OCI-LY7 (cell line): Measurements from ENCODE around the gene AFF3. TPM values are rescaled to one million over a fixed set of nuclear protein-coding genes. Genes with fewer than 3 reads are reported as not detected.

Experiments
- BruUV-seq: library from RNA; stranded (reverse); fragments of 400-500 nt; replicated peaks from 2 replicates; lab custom pipeline; 2021; lab: Mats Ljungman, UMichigan
- CTCF ChIA-PET: fragments of 300-600 bp; sonication (Branson Sonifier 250); formaldehyde crosslinking; loops from one replicate; lab custom pipeline; 2022; ENCODE audit warnings: antibody characterized with exemption; ENCODE audit not compliant: unreplicated experiment; lab: Charles Lee
- POLR2A ChIA-PET: fragments of 300-600 bp; sonication (Branson Sonifier 250); formaldehyde crosslinking; loops from one replicate; lab custom pipeline; 2022; ENCODE audit warnings: antibody characterized with exemption; lab: Charles Lee
- DNase-seq: peaks from one replicate; pipeline ENCODE4 v3.0.0-alpha.2; 2015; ENCODE audit warnings: low spot score
- H2AFZ ChIP-seq: fragments of 200-600 bp; sonication (generic), shearing (Covaris generic); 2 replicates; pipeline ENCODE4 v1.6.1; 2014; ENCODE audit warnings: mild to moderate bottlenecking, antibody characterized with exemption, low read length, moderate library complexity
- H3K27ac ChIP-seq: fragments of 200-600 bp; sonication (generic); 2 replicates; pipeline ENCODE4 v1.5.1; 2014; ENCODE audit warnings: mixed run types, low read depth, mild to moderate bottlenecking, moderate library complexity, low read length, inconsistent platforms; ENCODE audit not compliant: poor library complexity, severe bottlenecking
- H3K36me3 ChIP-seq: fragments of 200-600 bp; sonication (generic); 2 replicates; pipeline ENCODE4 v1.6.1; 2014; ENCODE audit warnings: mild to moderate bottlenecking, antibody characterized with exemption, low read length, moderate library complexity, mixed read lengths; ENCODE audit not compliant: insufficient read depth
- H3K4me1 ChIP-seq: fragments of 200-600 bp; sonication (generic); 2 replicates; pipeline ENCODE4 v1.5.1; 2014; ENCODE audit warnings: mild to moderate bottlenecking, low read length; ENCODE audit not compliant: insufficient read depth, poor library complexity, severe bottlenecking
- H3K4me2 ChIP-seq: fragments of 200-600 bp; sonication (generic); 2 replicates; pipeline ENCODE4 v1.6.1; 2014; ENCODE audit warnings: mild to moderate bottlenecking, low read length
- H3K4me3 ChIP-seq: fragments of 200-600 bp; sonication (generic); 2 replicates; pipeline ENCODE4 v1.5.1; 2014; ENCODE audit warnings: mild to moderate bottlenecking, low read depth, low read length; ENCODE audit not compliant: poor library complexity, severe bottlenecking
- H3K79me2 ChIP-seq: fragments of 200-600 bp; sonication (generic); 2 replicates; pipeline ENCODE4 v1.6.1; 2016; ENCODE audit warnings: low read depth, mild to moderate bottlenecking, low read length, moderate library complexity, mixed read lengths; ENCODE audit not compliant: insufficient read depth
- H3K9me2 ChIP-seq: fragments of 200-600 bp; sonication (generic); 2 replicates; pipeline ENCODE4 v1.6.1; 2016; ENCODE audit warnings: mild to moderate bottlenecking, low read length, mixed read lengths; ENCODE audit not compliant: insufficient read depth
- H3K9me3 ChIP-seq: fragments of 200-600 bp; sonication (generic); 2 replicates; pipeline ENCODE4 v1.6.1; 2014; ENCODE audit warnings: mild to moderate bottlenecking, mixed run types, low read length, mixed read lengths
- H4K20me1 ChIP-seq: fragments of 200-600 bp; sonication (generic); 2 replicates; pipeline ENCODE4 v1.6.1; 2014; ENCODE audit warnings: mild to moderate bottlenecking, antibody characterized with exemption, low read length, moderate library complexity, mixed read lengths; ENCODE audit not compliant: insufficient read depth
- EZH2phosphoT487 ChIP-seq: fragments of 200-600 bp; sonication (generic); IDR thresholded peaks from 2 replicates; pipeline ENCODE4 v1.6.1; 2018; ENCODE audit warnings: low read depth, borderline replicate concordance, mild to moderate bottlenecking, mixed run types, antibody characterized with exemption, low read length, moderate library complexity, mixed read lengths
- intact Hi-C: fragments of 100-400 bp; cut with micrococcal nuclease; formaldehyde crosslinking; loops from one replicate; pipeline ENCODE4 v1.10.0; 2022; ENCODE audit not compliant: unreplicated experiment
- total RNA-seq, 2 experiments: library from RNA; depleted of rRNA in 1 of 2; stranded (reverse); fragments of >200 nt in 1 of 2; shearing (Covaris generic) in 1 of 2; gene quantifications; 2 replicates each; pipeline ENCODE4 v1.2.3, GENCODE V29; 2014 to 2022
- TF ChIP-seq, protein P1 (sequence below): fragments of 200-600 bp; sonication (generic); conservative IDR thresholded peaks from 2 replicates; pipeline ENCODE4 v1.5.1; 2014; ENCODE audit warnings: mild to moderate bottlenecking, antibody characterized with exemption, low read length, moderate library complexity, mixed read lengths

The AFF3 gene
- total RNA-seq, 2 experiments from 2014 or later, result 131 to 133 TPM

DNA sequence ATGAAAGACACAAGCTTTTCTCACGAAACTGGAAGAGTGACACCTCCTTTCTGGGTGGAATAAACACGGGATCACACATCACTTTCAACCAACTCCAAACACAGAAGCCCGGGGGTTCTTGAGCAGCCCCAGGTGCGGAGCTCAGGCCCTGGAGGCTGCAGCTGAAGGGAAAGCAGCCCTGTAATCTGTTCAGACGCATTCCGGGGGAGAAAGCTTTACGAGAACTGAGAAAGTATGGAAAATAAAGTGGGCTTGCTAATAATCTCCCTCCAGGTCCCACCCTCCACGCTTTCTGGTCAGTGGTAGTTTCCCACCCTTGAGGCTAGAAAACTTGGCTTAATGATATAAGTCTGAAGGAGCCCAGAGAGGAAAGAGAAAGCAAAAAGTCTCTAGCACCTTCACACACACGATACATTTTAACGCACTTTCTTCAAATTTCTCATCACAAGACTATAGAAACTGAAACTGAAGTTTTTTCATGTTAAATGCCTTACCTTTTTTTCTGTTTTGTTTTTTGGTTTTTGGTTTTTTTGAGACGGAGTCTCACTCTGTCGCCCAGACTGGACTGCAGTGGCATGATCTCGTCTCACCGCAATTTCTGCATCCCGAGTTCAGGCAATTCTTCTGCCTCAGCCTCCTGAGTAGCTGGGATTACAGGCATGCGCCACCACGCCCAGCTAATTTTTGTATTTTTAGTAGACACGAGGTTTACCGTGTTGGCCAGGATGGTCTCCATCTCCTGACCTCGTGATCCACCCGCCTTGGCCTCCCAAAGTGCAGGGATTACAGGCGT is 141.3 kb downstream of the AFF3 start:
- no peaks in the 10 kb centered on the region for H3K79me2 ChIP-seq
- H3K4me1 ChIP-seq, result no peaks in the 10 kb centered on the region
- intact Hi-C loops, result no loop called here
- H2AFZ ChIP-seq, result no peak overlapping the region
- no peak overlapping the region for H3K27ac ChIP-seq
- TF ChIP-seq EZH2phosphoT487, result no peak
- TF ChIP-seq, protein P1, sequence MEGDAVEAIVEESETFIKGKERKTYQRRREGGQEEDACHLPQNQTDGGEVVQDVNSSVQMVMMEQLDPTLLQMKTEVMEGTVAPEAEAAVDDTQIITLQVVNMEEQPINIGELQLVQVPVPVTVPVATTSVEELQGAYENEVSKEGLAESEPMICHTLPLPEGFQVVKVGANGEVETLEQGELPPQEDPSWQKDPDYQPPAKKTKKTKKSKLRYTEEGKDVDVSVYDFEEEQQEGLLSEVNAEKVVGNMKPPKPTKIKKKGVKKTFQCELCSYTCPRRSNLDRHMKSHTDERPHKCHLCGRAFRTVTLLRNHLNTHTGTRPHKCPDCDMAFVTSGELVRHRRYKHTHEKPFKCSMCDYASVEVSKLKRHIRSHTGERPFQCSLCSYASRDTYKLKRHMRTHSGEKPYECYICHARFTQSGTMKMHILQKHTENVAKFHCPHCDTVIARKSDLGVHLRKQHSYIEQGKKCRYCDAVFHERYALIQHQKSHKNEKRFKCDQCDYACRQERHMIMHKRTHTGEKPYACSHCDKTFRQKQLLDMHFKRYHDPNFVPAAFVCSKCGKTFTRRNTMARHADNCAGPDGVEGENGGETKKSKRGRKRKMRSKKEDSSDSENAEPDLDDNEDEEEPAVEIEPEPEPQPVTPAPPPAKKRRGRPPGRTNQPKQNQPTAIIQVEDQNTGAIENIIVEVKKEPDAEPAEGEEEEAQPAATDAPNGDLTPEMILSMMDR, result no peak
- DNase-seq, result no peak
- peaks cover 88% of the 10 kb centered on the region for H3K36me3 ChIP-seq
- no peaks in the 10 kb centered on the region for H3K9me3 ChIP-seq
- no peak overlapping the region for H3K4me2 ChIP-seq
- CTCF ChIA-PET, result no interaction called here
- H4K20me1 ChIP-seq, result no peaks in the 10 kb centered on the region
- POLR2A ChIA-PET, result interaction anchor here (1.5 kb wide), 1 partner anchor 11 kb away, joined by 5 read pairs; no protein-coding TSS in a partner anchor
- no peak overlapping the region for H3K4me3 ChIP-seq
- BruUV-seq, result no TSS peak
- no peaks in the 10 kb centered on the region for H3K9me2 ChIP-seq

DNA sequence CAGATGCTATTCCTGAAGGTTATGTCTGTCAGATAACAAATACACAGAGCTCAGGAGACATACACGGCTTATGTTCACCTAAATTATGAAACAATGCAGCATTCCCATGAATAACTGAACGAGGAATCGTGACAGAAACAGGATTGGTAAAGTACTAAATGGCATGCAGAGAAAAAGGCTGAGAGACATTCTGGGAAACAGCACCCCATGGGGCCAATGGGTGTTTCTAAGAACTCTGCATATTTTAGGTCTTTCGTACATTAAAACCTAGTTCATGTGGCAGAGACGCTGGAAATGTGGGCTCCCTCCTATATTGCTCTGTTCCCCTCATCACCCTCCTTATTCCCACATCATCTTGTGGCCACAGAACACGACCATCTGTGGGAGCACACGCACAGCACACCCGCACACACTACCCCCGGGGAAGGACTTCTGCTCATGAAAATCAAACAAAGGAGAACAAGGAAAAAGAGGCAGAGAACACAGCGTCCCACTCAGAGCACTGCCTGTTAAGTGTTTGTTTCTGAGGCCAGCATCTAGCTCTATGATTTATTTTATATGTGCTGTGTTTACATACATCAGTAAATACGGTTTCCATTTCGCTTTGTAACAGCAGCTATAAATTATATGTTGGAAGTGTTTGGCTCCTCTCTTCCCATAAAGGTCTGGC is 143.6 kb downstream of the AFF3 start:
- DNase-seq, result no peak
- Histone ChIP-seq H3K79me2 (no peaks in the 10 kb centered on the region; the same call in 1 of the 2 replicates), H4K20me1 (no peaks in the 10 kb centered on the region), H3K9me3 (no peaks in the 10 kb centered on the region), H3K4me2 (no peak overlapping the region), H3K4me1 (no peaks in the 10 kb centered on the region), H2AFZ (no peak overlapping the region), H3K36me3 (peaks cover 74% of the 10 kb centered on the region), H3K4me3 (no peak overlapping the region), H3K27ac (no peak overlapping the region), H3K9me2 (no peaks in the 10 kb centered on the region)
- intact Hi-C loops, result no loop called here
- BruUV-seq, result no TSS peak
- ChIA-PET POLR2A (interaction anchor here (0.6 kb wide), 1 partner anchor 13 kb away, joined by 3 read pairs; no protein-coding TSS in a partner anchor), CTCF (no interaction called here)
- TF ChIP-seq, protein P1, result no peak
- no peak for TF ChIP-seq EZH2phosphoT487
